ENCODE data around the gene CDKN2AIP. TPM values are rescaled to one million over a fixed set of nuclear protein-coding genes. Genes with fewer than 3 reads are reported as not detected.

Gene CDKN2AIP
- total RNA-seq, 1 experiment from 2014 or later = 6.4 TPM

- no peak for DNase-seq (ENCODE audit: low read depth, low spot score)
- BruUV-seq (replicated peaks) = no TSS peak
- ATAC-seq = no peak
- no peak overlapping the region for H3K9ac ChIP-seq (ENCODE audit: low read length)
- H3K9me2 ChIP-seq (ENCODE audit: insufficient read depth) = no peaks in the 10 kb centered on the region
- no peak overlapping the region for H3K27ac ChIP-seq (ENCODE audit: low read depth, low read length)
- no peaks in the 10 kb centered on the region for H3K79me2 ChIP-seq (ENCODE audit: insufficient read depth, low read length)
- intact Hi-C loops (cut with micrococcal nuclease) = no loop called here
- no peak overlapping the region for H2AFZ ChIP-seq (ENCODE audit: low read depth, low read length, poor library complexity, severe bottlenecking)
- H3K4me2 ChIP-seq (ENCODE audit: low read length) = no peak overlapping the region
- ChIA-PET CTCF (interaction anchor here (0.8 kb wide), 1 partner anchor 9 kb away, joined by 3 read pairs; no protein-coding TSS in a partner anchor), RAD21 (ENCODE audit: low non-redundant PET in 1 of 2, low total read pairs in 2 of 2, uncharacterized antibody in 2 of 2, unreplicated experiment in 2 of 2) (no interaction called here), POLR2A (no interaction called here)
- H3K9me3 ChIP-seq (ENCODE audit: control insufficient read depth in 1 of 2, insufficient read depth in 1 of 2, low read depth in 1 of 2, low read length in 2 of 2) = no peaks in the 10 kb centered on the region
- no peaks in the 10 kb centered on the region for H4K20me1 ChIP-seq (ENCODE audit: insufficient read depth)
- H3K36me3 ChIP-seq (ENCODE audit: control insufficient read depth in 1 of 2, insufficient read depth in 2 of 2, low read length in 2 of 2) = no peaks in the 10 kb centered on the region
- no peak for TF ChIP-seq ZNF274 (IDR thresholded peaks at IDR 0.05; ENCODE audit: low read depth, low read length)
- TF ChIP-seq YY1 (IDR thresholded peaks at IDR 0.05; ENCODE audit: extremely low read depth, insufficient replicate concordance, low read depth, low read length) = no peak
- no peak for TF ChIP-seq EGR1 (IDR thresholded peaks at IDR 0.05; ENCODE audit: low read depth)
- TF ChIP-seq RAD21 (IDR thresholded peaks at IDR 0.05; ENCODE audit: low read depth) = no peak
- no peak for TF ChIP-seq SRF (IDR thresholded peaks at IDR 0.05; ENCODE audit: low read depth)
- H3K27me3 ChIP-seq (ENCODE audit: insufficient read depth, low read length) = no peaks in the 10 kb centered on the region
- H3K4me3 ChIP-seq (replicated peaks in 1 of 2; ENCODE audit: low read depth in 1 of 2, low read length in 2 of 2) = no peak overlapping the region
- H3K4me1 ChIP-seq (ENCODE audit: control insufficient read depth in 1 of 2, insufficient read depth in 2 of 2, low read length in 2 of 2) = peaks cover 0 to 14% of the 10 kb centered on the region in 2 experiments; a peak in 1 of 4 replicates
Measured at GRCh38 chr4:183469285-183469684, 24.8 kb downstream of the CDKN2AIP start.

GRCh38 chr4:183469936-183470335, 25.5 kb downstream of the CDKN2AIP start:
- H3K4me2 ChIP-seq (ENCODE audit: low read length) = peak overlapping the region; percentile 14; the same call in 1 of the 2 replicates

More at GRCh38 chr4:183469936-183470335, 25.5 kb downstream of the CDKN2AIP start:
- TF ChIP-seq JUND (IDR thresholded peaks at IDR 0.05) (0 out of 2 replicates have a peak, but pooled peaks have one; percentile 9), FOSL1 (IDR thresholded peaks at IDR 0.05; ENCODE audit: low read depth) (peak; percentile 30; the same call in 1 of the 2 replicates), CTCF (IDR thresholded peaks at IDR 0.05 in 2 of 3, conservative IDR thresholded peaks at IDR 0.05 in 1 of 3; ENCODE audit: borderline replicate concordance in 1 of 3, insufficient read depth in 1 of 3, low read depth in 2 of 3, low read length in 2 of 3) (no peak), EZH2 (IDR thresholded peaks at IDR 0.05) (no peak), CEBPB (IDR thresholded peaks at IDR 0.05; ENCODE audit: low read depth) (peak; percentile 61), MAX (IDR thresholded peaks at IDR 0.05) (no peak), CBX3 (IDR thresholded peaks at IDR 0.05; ENCODE audit: low read depth) (no peak), SP1 (IDR thresholded peaks at IDR 0.05; ENCODE audit: low read depth) (no peak)
- BruUV-seq (replicated peaks) = no TSS peak
- no peaks in the 10 kb centered on the region for H4K20me1 ChIP-seq (ENCODE audit: insufficient read depth)
- no peaks in the 10 kb centered on the region for H3K36me3 ChIP-seq (ENCODE audit: control insufficient read depth in 1 of 2, insufficient read depth in 2 of 2, low read length in 2 of 2)
- intact Hi-C loops (cut with micrococcal nuclease) = loop anchor here (5.0 kb wide), 1 partner anchor 697 kb away; no protein-coding TSS in a partner anchor
- H3K9me2 ChIP-seq (ENCODE audit: insufficient read depth) = no peaks in the 10 kb centered on the region
- peaks cover 0 to 14% of the 10 kb centered on the region in 2 experiments; a peak in 1 of 4 replicates for H3K4me1 ChIP-seq (ENCODE audit: control insufficient read depth in 1 of 2, insufficient read depth in 2 of 2, low read length in 2 of 2)
- no peak overlapping the region for H3K4me3 ChIP-seq (replicated peaks in 1 of 2; ENCODE audit: low read depth in 1 of 2, low read length in 2 of 2)
- no peak overlapping the region for H3K9ac ChIP-seq (ENCODE audit: low read length)
- H3K27ac ChIP-seq (ENCODE audit: low read depth, low read length) = no peak overlapping the region
- ChIA-PET RAD21 (ENCODE audit: low non-redundant PET in 1 of 2, low total read pairs in 2 of 2, uncharacterized antibody in 2 of 2, unreplicated experiment in 2 of 2) (no interaction called here), POLR2A (no interaction called here), CTCF (interaction anchor here (0.8 kb wide), 1 partner anchor 9 kb away, joined by 3 read pairs; no protein-coding TSS in a partner anchor)
- H3K27me3 ChIP-seq (ENCODE audit: insufficient read depth, low read length) = no peaks in the 10 kb centered on the region
- H2AFZ ChIP-seq (ENCODE audit: low read depth, low read length, poor library complexity, severe bottlenecking) = no peak overlapping the region
- ATAC-seq (peak; percentile 40; the same call in 1 of the 2 replicates), DNase-seq (ENCODE audit: low read depth, low spot score) (peak; percentile 16)
- H3K9me3 ChIP-seq (ENCODE audit: control insufficient read depth in 1 of 2, insufficient read depth in 1 of 2, low read depth in 1 of 2, low read length in 2 of 2) = no peaks in the 10 kb centered on the region
- no peaks in the 10 kb centered on the region for H3K79me2 ChIP-seq (ENCODE audit: insufficient read depth, low read length)
